Measurements from ENCODE around the gene PRKN. TPM values are rescaled to one million over a fixed set of nuclear protein-coding genes. Genes with fewer than 3 reads are reported as not detected.

PRKN gene
- total and polyA plus RNA-seq, 2 donors (not counting 1 experiment from before 2014, with no cell fraction given): 0.43 to 4.6 TPM

DNA sequence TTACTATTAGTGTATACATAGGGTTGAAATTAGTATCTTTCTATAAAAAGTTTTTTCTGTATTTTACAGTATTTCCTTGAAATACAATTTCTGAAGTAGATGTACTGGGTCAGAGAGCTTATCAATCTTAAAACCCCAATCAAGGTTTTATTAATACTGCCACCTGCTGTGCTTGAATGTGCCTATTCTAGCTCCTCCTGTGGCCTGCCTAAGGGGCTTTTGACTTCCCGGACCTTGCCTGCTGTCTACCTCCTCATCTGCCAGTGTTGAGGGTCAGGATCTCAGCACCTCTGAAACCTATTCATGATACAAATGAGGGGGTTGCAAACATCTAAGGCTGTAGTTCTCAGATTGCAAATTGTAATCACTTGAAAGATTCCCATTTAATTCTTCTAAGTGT is 9.4 kb upstream of the PRKN start:
- Histone ChIP-seq H3K4me2 (ENCODE audit: extremely low read depth, insufficient read depth, low read length) (no peak overlapping the region), H3K4me3 (replicated peaks in 1 of 4; ENCODE audit: control extremely low read depth in 1 of 4, insufficient read depth in 1 of 4, low read depth in 3 of 4, low read length in 4 of 4) (no peak overlapping the region), H3K79me2 (ENCODE audit: control insufficient read depth, insufficient read depth, low read length) (no peaks in the 10 kb centered on the region), H2AFZ (ENCODE audit: low read length) (no peak overlapping the region), H3K9ac (ENCODE audit: insufficient read depth, low read length) (no peak overlapping the region), H3K9me3 (ENCODE audit: control insufficient read depth, insufficient read depth, low read depth, low read length) (no peaks in the 10 kb centered on the region), H4K20me1 (ENCODE audit: control insufficient read depth, extremely low read depth, insufficient read depth, low read length) (no peaks in the 10 kb centered on the region), H3K4me1 (ENCODE audit: control insufficient read depth, extremely low read depth, insufficient read depth, low read length) (no peaks in the 10 kb centered on the region), H3K27me3 (ENCODE audit: control insufficient read depth, insufficient read depth, low read length) (no peaks in the 10 kb centered on the region), H3K27ac (ENCODE audit: insufficient read depth, low read length) (no peak overlapping the region), H3K36me3 (ENCODE audit: control insufficient read depth, insufficient read depth, low read length) (no peaks in the 10 kb centered on the region)
- no peak for TF ChIP-seq EZH2 (IDR thresholded peaks at IDR 0.05; ENCODE audit: low read length, missing control alignments)
- TF ChIP-seq, protein P1, sequence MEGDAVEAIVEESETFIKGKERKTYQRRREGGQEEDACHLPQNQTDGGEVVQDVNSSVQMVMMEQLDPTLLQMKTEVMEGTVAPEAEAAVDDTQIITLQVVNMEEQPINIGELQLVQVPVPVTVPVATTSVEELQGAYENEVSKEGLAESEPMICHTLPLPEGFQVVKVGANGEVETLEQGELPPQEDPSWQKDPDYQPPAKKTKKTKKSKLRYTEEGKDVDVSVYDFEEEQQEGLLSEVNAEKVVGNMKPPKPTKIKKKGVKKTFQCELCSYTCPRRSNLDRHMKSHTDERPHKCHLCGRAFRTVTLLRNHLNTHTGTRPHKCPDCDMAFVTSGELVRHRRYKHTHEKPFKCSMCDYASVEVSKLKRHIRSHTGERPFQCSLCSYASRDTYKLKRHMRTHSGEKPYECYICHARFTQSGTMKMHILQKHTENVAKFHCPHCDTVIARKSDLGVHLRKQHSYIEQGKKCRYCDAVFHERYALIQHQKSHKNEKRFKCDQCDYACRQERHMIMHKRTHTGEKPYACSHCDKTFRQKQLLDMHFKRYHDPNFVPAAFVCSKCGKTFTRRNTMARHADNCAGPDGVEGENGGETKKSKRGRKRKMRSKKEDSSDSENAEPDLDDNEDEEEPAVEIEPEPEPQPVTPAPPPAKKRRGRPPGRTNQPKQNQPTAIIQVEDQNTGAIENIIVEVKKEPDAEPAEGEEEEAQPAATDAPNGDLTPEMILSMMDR (conservative IDR thresholded peaks at IDR 0.05 in 1 of 2, IDR thresholded peaks at IDR 0.05 in 1 of 2; ENCODE audit: low read depth in 1 of 2, low read length in 2 of 2): peak in 1 of 2 donors; percentile 3
- peak in 1 of 2 donors; percentile 9 for DNase-seq (ENCODE audit: low read depth in 2 of 2)

DNA sequence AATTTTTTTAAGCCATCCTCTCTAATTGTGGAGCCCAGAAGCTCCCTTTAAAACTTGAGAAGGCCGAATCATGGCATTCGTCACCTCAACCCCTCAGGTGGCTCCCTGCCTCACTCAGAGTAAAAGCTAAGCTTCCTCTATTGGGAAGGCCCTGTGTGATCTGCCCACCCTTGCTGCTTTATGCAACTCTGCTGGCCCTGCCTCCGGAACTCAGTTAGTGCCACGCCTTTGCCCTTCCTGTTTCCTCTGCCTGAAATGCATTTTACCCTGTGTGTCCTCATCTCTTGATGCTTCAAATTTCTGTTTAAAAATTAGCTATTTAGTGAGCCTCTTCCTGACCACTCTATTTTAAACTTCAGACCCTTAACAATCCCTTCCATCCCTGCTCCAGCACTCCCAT is 5.9 kb upstream of the PRKN start:
- Histone ChIP-seq H3K9me3 (ENCODE audit: control insufficient read depth, insufficient read depth, low read depth, low read length) (no peaks in the 10 kb centered on the region), H3K27ac (ENCODE audit: insufficient read depth, low read length) (no peak overlapping the region), H3K4me2 (ENCODE audit: extremely low read depth, insufficient read depth, low read length) (no peak overlapping the region), H3K4me1 (ENCODE audit: control insufficient read depth, extremely low read depth, insufficient read depth, low read length) (no peaks in the 10 kb centered on the region), H3K79me2 (ENCODE audit: control insufficient read depth, insufficient read depth, low read length) (no peaks in the 10 kb centered on the region), H3K36me3 (ENCODE audit: control insufficient read depth, insufficient read depth, low read length) (no peaks in the 10 kb centered on the region), H3K27me3 (ENCODE audit: control insufficient read depth, insufficient read depth, low read length) (no peaks in the 10 kb centered on the region), H3K4me3 (replicated peaks in 1 of 4; ENCODE audit: control extremely low read depth in 1 of 4, insufficient read depth in 1 of 4, low read depth in 3 of 4, low read length in 4 of 4) (no peak overlapping the region), H2AFZ (ENCODE audit: low read length) (no peak overlapping the region), H3K9ac (ENCODE audit: insufficient read depth, low read length) (no peak overlapping the region), H4K20me1 (ENCODE audit: control insufficient read depth, extremely low read depth, insufficient read depth, low read length) (no peaks in the 10 kb centered on the region)
- DNase-seq (ENCODE audit: low read depth in 2 of 2): no peak
- TF ChIP-seq, protein P1 (conservative IDR thresholded peaks at IDR 0.05 in 1 of 2, IDR thresholded peaks at IDR 0.05 in 1 of 2; ENCODE audit: low read depth in 1 of 2, low read length in 2 of 2): no peak

DNA sequence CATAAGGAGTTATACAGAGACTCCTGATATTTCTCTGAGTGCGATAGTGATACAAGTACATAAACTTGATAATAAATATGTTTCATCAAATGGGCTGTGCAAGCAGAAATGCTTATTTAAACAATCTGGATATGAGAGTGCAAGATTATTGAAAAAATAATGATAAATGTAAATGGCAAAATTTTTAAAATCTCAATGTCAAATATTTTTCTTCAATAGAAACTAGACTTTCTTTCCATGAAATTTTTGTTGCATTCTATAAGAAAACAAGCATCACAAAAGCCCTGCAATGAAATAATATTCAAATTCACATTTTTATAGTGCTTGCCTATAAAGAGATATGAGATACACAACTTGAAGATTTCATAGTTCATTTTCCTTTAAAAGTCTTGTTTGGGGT is 2.9 kb upstream of the PRKN start:
- H4K20me1 ChIP-seq (ENCODE audit: control insufficient read depth, extremely low read depth, insufficient read depth, low read length): no peaks in the 10 kb centered on the region
- no peaks in the 10 kb centered on the region for H3K79me2 ChIP-seq (ENCODE audit: control insufficient read depth, insufficient read depth, low read length)
- no peak overlapping the region for H3K27ac ChIP-seq (ENCODE audit: insufficient read depth, low read length)
- no peaks in the 10 kb centered on the region for H3K36me3 ChIP-seq (ENCODE audit: control insufficient read depth, insufficient read depth, low read length)
- no peaks in the 10 kb centered on the region for H3K27me3 ChIP-seq (ENCODE audit: control insufficient read depth, insufficient read depth, low read length)
- no peak overlapping the region for H3K9ac ChIP-seq (ENCODE audit: insufficient read depth, low read length)
- TF ChIP-seq EZH2 (IDR thresholded peaks at IDR 0.05; ENCODE audit: low read length, missing control alignments): no peak
- TF ChIP-seq, protein P1 (conservative IDR thresholded peaks at IDR 0.05 in 1 of 2, IDR thresholded peaks at IDR 0.05 in 1 of 2; ENCODE audit: low read depth in 1 of 2, low read length in 2 of 2): no peak
- DNase-seq (ENCODE audit: low read depth in 2 of 2): no peak
- H3K4me1 ChIP-seq (ENCODE audit: control insufficient read depth, extremely low read depth, insufficient read depth, low read length): peaks cover 2% of the 10 kb centered on the region
- H3K4me2 ChIP-seq (ENCODE audit: extremely low read depth, insufficient read depth, low read length): no peak overlapping the region
- no peaks in the 10 kb centered on the region for H3K9me3 ChIP-seq (ENCODE audit: control insufficient read depth, insufficient read depth, low read depth, low read length)
- H3K4me3 ChIP-seq (replicated peaks in 1 of 4; ENCODE audit: control extremely low read depth in 1 of 4, insufficient read depth in 1 of 4, low read depth in 3 of 4, low read length in 4 of 4): no peak overlapping the region
- H2AFZ ChIP-seq (ENCODE audit: low read length): no peak overlapping the region

Data from fibroblast of lung (primary cell).